CD14-positive monocyte (primary cell): ENCODE data around the gene VCAN. TPM values are rescaled to one million over a fixed set of nuclear protein-coding genes. Genes with fewer than 3 reads are reported as not detected.

Experiments used
- DNase-seq, 3 donors: peaks; one replicate each; pipeline ENCODE4 v3.0.0-alpha.2; 2011 to 2022
- H2AFZ ChIP-seq: 2 replicates; pipeline ENCODE4 v1.6.0; 2012; ENCODE audit warnings: mild to moderate bottlenecking, low read depth, low read length, inconsistent platforms; ENCODE audit not compliant: insufficient read depth, poor library complexity, severe bottlenecking
- H3K27ac ChIP-seq, 2 donors: 1 replicate in 1 of 2; 2 replicates in 1 of 2; pipeline ENCODE4 v1.5.1; 2012 to 2013; ENCODE audit warnings: low read length in 2 of 2, control low read depth in 1 of 2, inconsistent platforms in 1 of 2, low read depth in 1 of 2, mild to moderate bottlenecking in 1 of 2
- H3K27me3 ChIP-seq, 2 donors: one replicate each; pipeline versions ENCODE4 v1.6.0 to v1.6.1; 2011 to 2013; ENCODE audit warnings: low read length in 2 of 2; ENCODE audit not compliant: control insufficient read depth in 2 of 2, insufficient read depth in 2 of 2
- H3K36me3 ChIP-seq, 2 donors: replicated peaks in 1 of 2; 1 replicate in 1 of 2; 2 replicates in 1 of 2; pipeline versions ENCODE4 v1.5.1 to v1.6.1; 2012 to 2013; ENCODE audit warnings: low read length in 2 of 2, control low read depth in 1 of 2, inconsistent platforms in 1 of 2, mild to moderate bottlenecking in 1 of 2; ENCODE audit not compliant: insufficient read depth in 2 of 2, control insufficient read depth in 1 of 2
- H3K4me1 ChIP-seq, 2 donors: 1 replicate in 1 of 2; 2 replicates in 1 of 2; pipeline versions ENCODE4 v1.5.1 to v1.6.1; 2012 to 2013; ENCODE audit warnings: low read length in 2 of 2, control low read depth in 1 of 2, inconsistent platforms in 1 of 2, mild to moderate bottlenecking in 1 of 2, moderate library complexity in 1 of 2; ENCODE audit not compliant: insufficient read depth in 2 of 2, control insufficient read depth in 1 of 2
- H3K4me2 ChIP-seq: replicated peaks from 2 replicates; pipeline ENCODE3; 2012; ENCODE audit warnings: low read length, moderate library complexity, mild to moderate bottlenecking; ENCODE audit not compliant: poor library complexity, severe bottlenecking; ENCODE audit errors: extremely low read depth
- H3K4me3 ChIP-seq, 3 experiments: fragments of 200-600 bp in 1 of 3; sonication (generic) in 1 of 3; replicated peaks in 1 of 3; 1 replicate in 2 of 3; 2 replicates in 1 of 3; pipeline ENCODE4 v1.5.1; 2011 to 2013; ENCODE audit warnings: low read length in 3 of 3, mild to moderate bottlenecking in 3 of 3, control low read depth in 2 of 3, low read depth in 2 of 3, inconsistent platforms in 1 of 3, moderate library complexity in 1 of 3
- H3K79me2 ChIP-seq: 2 replicates; pipeline ENCODE4 v1.6.0; 2012; ENCODE audit warnings: mild to moderate bottlenecking, control low read depth, inconsistent platforms, low read length, moderate library complexity; ENCODE audit not compliant: insufficient read depth
- H3K9ac ChIP-seq: 2 replicates; pipeline ENCODE4 v1.6.0; 2017; ENCODE audit warnings: low read length, mild to moderate bottlenecking; ENCODE audit not compliant: insufficient read depth, poor library complexity, severe bottlenecking
- H3K9me3 ChIP-seq, 2 donors: replicated peaks in 1 of 2; 1 replicate in 1 of 2; 2 replicates in 1 of 2; pipeline versions ENCODE4 v1.5.1 to v1.6.1; 2012 to 2013; ENCODE audit warnings: low read length in 2 of 2, control low read depth in 1 of 2; ENCODE audit not compliant: control insufficient read depth in 1 of 2, insufficient read depth in 1 of 2
- H4K20me1 ChIP-seq: 2 replicates; pipeline ENCODE4 v1.6.0; 2012; ENCODE audit warnings: mild to moderate bottlenecking, low read length, control low read depth, moderate library complexity; ENCODE audit not compliant: insufficient read depth
- H3K27ac Mint-ChIP-seq, 7 donors: one replicate each; pipeline ENCODE4 v1.8.0; 2020; ENCODE audit warnings: mild to moderate bottlenecking in 7 of 7, mixed read lengths in 7 of 7, moderate library complexity in 6 of 7, inconsistent platforms in 2 of 7
- H3K27me3 Mint-ChIP-seq, 3 donors: one replicate each; pipeline ENCODE4 v1.8.0; 2021 to 2022; ENCODE audit warnings: low read depth in 3 of 3, mild to moderate bottlenecking in 3 of 3, mixed read lengths in 3 of 3, moderate library complexity in 3 of 3, inconsistent platforms in 1 of 3
- H3K36me3 Mint-ChIP-seq, 2 donors: one replicate each; pipeline ENCODE4 v1.8.0; 2020; ENCODE audit warnings: mixed read lengths in 2 of 2, inconsistent platforms in 1 of 2, mild to moderate bottlenecking in 1 of 2
- H3K4me1 Mint-ChIP-seq: one replicate; pipeline ENCODE4 v1.8.0; 2020; ENCODE audit warnings: mild to moderate bottlenecking, mixed read lengths
- H3K4me3 Mint-ChIP-seq, 2 donors: one replicate each; pipeline ENCODE4 v1.8.0; 2020; ENCODE audit warnings: mild to moderate bottlenecking in 2 of 2, mixed read lengths in 2 of 2, moderate library complexity in 1 of 2
- H3K9me3 Mint-ChIP-seq, 7 donors: one replicate each; pipeline ENCODE4 v1.8.0; 2020 to 2022; ENCODE audit warnings: mixed read lengths in 7 of 7, mild to moderate bottlenecking in 6 of 7, moderate library complexity in 6 of 7, inconsistent platforms in 2 of 7
- CTCF ChIP-seq: fragments of 200-600 bp; IDR thresholded peaks from one replicate; pipeline ENCODE4 v1.8.0; 2022; ENCODE audit warnings: antibody characterized with exemption, mild to moderate bottlenecking
- whole genome bisulfite sequencing: methylation state at CpG from one replicate; pipeline ENCODE4 v1.1.5; 2013; ENCODE audit warnings: missing lambda C conversion rate; ENCODE audit not compliant: insufficient coverage; 5-methylcytosine and 5-hydroxymethylcytosine counted together
- intact Hi-C, 2 donors: fragments of 100-400 bp; cut with micrococcal nuclease; formaldehyde crosslinking; loops; one replicate each; pipeline versions ENCODE4 v1.15.0 to v1.15.1; 2023
- polyA plus RNA-seq, 3 donors: library from polyadenylated mRNA; depleted of rRNA in 1 of 3; unstranded in 2 of 3; stranded (reverse) in 1 of 3; fragments of 300-500 nt in 2 of 3; fragments of >200 nt in 1 of 3; fragmentation: Illumina TruSeq in 2 of 3; gene quantifications; 1 replicate in 2 of 3; 2 replicates in 1 of 3; pipeline ENCODE4 v1.2.3, GENCODE V29; 2012 to 2021

The VCAN gene
- polyA plus RNA-seq, 3 donors, result 417 to 844 (median 630) TPM

GRCh38 chr5:83488821-83489220 is 17.3 kb downstream of the VCAN start:
- no peaks in the 10 kb centered on the region for H3K9me3 ChIP-seq
- Mint-ChIP-seq H3K4me3 (no peak overlapping the region), H3K27ac (peak overlapping the region in 1 of 7 donors; percentile 48), H3K36me3 (peaks cover 81 to 97% of the 10 kb centered on the region in 2 donors), H3K9me3 (peaks cover 0 to 4% (median 0%) of the 10 kb centered on the region in 7 donors), H3K4me1 (peaks cover 44% of the 10 kb centered on the region), H3K27me3 (peaks cover 0 to 2% (median 0%) of the 10 kb centered on the region in 3 donors)
- no peak overlapping the region for H3K4me3 ChIP-seq
- intact Hi-C loops, result loop anchor here in 1 of 2 donors (5.0 kb wide), 1 partner anchor 58 kb away; no protein-coding TSS in a partner anchor
- H3K36me3 ChIP-seq, result peaks cover 99 to 100% of the 10 kb centered on the region in 2 donors
- no peaks in the 10 kb centered on the region for H3K27me3 ChIP-seq
- peak overlapping the region in 1 of 2 donors; percentile 18 for H3K27ac ChIP-seq
- H4K20me1 ChIP-seq, result peaks cover 100% of the 10 kb centered on the region
- H3K79me2 ChIP-seq, result peaks cover 100% of the 10 kb centered on the region
- no peak for TF ChIP-seq CTCF
- DNase-seq, result no peak
- no peak overlapping the region for H3K9ac ChIP-seq
- H3K4me2 ChIP-seq, result no peak overlapping the region
- H3K4me1 ChIP-seq, result peaks cover 7 to 28% of the 10 kb centered on the region in 2 donors
- no peak overlapping the region for H2AFZ ChIP-seq

- intact Hi-C loops, result no loop called here
- Histone ChIP-seq H3K79me2 (peaks cover 100% of the 10 kb centered on the region), H2AFZ (no peak overlapping the region), H3K9ac (no peak overlapping the region), H3K9me3 (no peaks in the 10 kb centered on the region), H4K20me1 (peaks cover 100% of the 10 kb centered on the region), H3K4me1 (peaks cover 7 to 18% of the 10 kb centered on the region in 2 donors), H3K4me3 (no peak overlapping the region), H3K27ac (no peak overlapping the region), H3K4me2 (no peak overlapping the region), H3K27me3 (no peaks in the 10 kb centered on the region), H3K36me3 (peaks cover 99 to 100% of the 10 kb centered on the region in 2 donors)
- no peak for DNase-seq
- H3K27me3 Mint-ChIP-seq, result peaks cover 0 to 2% (median 0%) of the 10 kb centered on the region in 3 donors
- TF ChIP-seq CTCF, result no peak
- peaks cover 81 to 96% of the 10 kb centered on the region in 2 donors for H3K36me3 Mint-ChIP-seq
- H3K27ac Mint-ChIP-seq, result peak overlapping the region in 3 of 7 donors; percentile 27 to 83 (median 32)
- H3K4me1 Mint-ChIP-seq, result peaks cover 39% of the 10 kb centered on the region
- H3K4me3 Mint-ChIP-seq, result no peak overlapping the region
- no peaks in the 10 kb centered on the region for H3K9me3 Mint-ChIP-seq
- 91% methylated on average over 7 of the region's 9 CpGs for WGBS
Measured at GRCh38 chr5:83490203-83490602, 18.7 kb downstream of the VCAN start.
